ENCODE results near the gene BCL6B.

GRCh38 chr17:6994118-6994598 lies 28.7 kb upstream of the BCL6B start:
- TF ChIP-seq CTCF (IDR thresholded peaks at IDR 0.05; ENCODE audit: low read depth, low read length): no peak
- no peak for TF ChIP-seq POLR2A (IDR thresholded peaks at IDR 0.05; ENCODE audit: extremely low read depth, insufficient read length)
- TF ChIP-seq MAX (IDR thresholded peaks at IDR 0.05; ENCODE audit: low read depth, low read length): no peak

Measured in NB4 (cell line).